K562 (cell line): ENCODE data around the gene LRRC31. TPM values are rescaled to one million over a fixed set of nuclear protein-coding genes. Genes with fewer than 3 reads are reported as not detected.
A peak's percentile ranks its signal among the peaks of the same experiment; 100 is the strongest.

Experiments
- ATAC-seq: fragments of 200-7000 bp; cut with Tn5 transposase; 3 replicates; pipeline ENCODE4 v1.9.1; 2020; ENCODE audit warnings: moderate library complexity
- BruUV-seq: library from RNA; stranded (reverse); fragments of 400-500 nt; replicated peaks from 2 replicates; lab custom pipeline; 2021; lab: Mats Ljungman, UMichigan
- CTCF ChIA-PET: fragments of 300-600 bp; formaldehyde crosslinking; extraction: SDS; loops from one replicate; lab custom pipeline; 2021; ENCODE audit warnings: low intra/inter-chr PET ratio; lab: Yijun Ruan, JAX
- POLR2A ChIA-PET: fragments of 300-600, 350-650 bp; sonication (Branson Sonifier 250); formaldehyde crosslinking; extraction: SDS; loops from one replicate; lab custom pipeline; 2021; ENCODE audit warnings: antibody characterized with exemption, inconsistent platforms; lab: Yijun Ruan, JAX
- DNase-seq, 4 experiments: peaks; one replicate each; pipeline versions ENCODE4 v3.0.0 to v3.0.0-alpha.2; 2011 to 2018; ENCODE audit warnings: low spot score in 3 of 4, mixed read lengths in 3 of 4; ENCODE audit errors: extremely low read depth in 1 of 4
- FAIRE-seq: peaks from 2 replicates; lab custom pipeline; 2011; peaks lifted over from hg19 to GRCh38; lab: Jason Lieb, UNC
- H2AFZ ChIP-seq: 2 replicates; pipeline ENCODE4 v1.6.0; 2011; ENCODE audit warnings: low read depth, low read length, control low read depth, inconsistent platforms
- H3K27ac ChIP-seq: fragments of 200-600 bp; 3 replicates; pipeline ENCODE4 v1.8.0; 2011; ENCODE audit warnings: low read depth, mild to moderate bottlenecking, control low read depth, inconsistent platforms, low read length, moderate library complexity, mixed read lengths; ENCODE audit errors: extremely low read depth
- H3K27me3 ChIP-seq, 2 experiments: fragments of 300-600 bp in 1 of 2; 2 replicates in 1 of 2; 3 replicates in 1 of 2; pipeline versions ENCODE4 v1.6.0 to v1.8.0; 2011; ENCODE audit warnings: inconsistent platforms in 2 of 2, low read length in 2 of 2, mild to moderate bottlenecking in 1 of 2, mixed read lengths in 1 of 2, moderate library complexity in 1 of 2; ENCODE audit not compliant: control insufficient read depth in 2 of 2, insufficient read depth in 2 of 2
- H3K36me3 ChIP-seq: fragments of 300-600 bp; 3 replicates; pipeline ENCODE4 v1.8.0; 2011; ENCODE audit warnings: mild to moderate bottlenecking, low read length, inconsistent platforms; ENCODE audit not compliant: control insufficient read depth, insufficient read depth
- H3K4me1 ChIP-seq, 2 experiments: fragments of 200-600 bp in 1 of 2; replicated peaks in 1 of 2; 2 replicates in 1 of 2; 3 replicates in 1 of 2; pipeline versions ENCODE4 v1.5.1 to v1.8.0; 2011; ENCODE audit warnings: inconsistent platforms in 2 of 2, low read length in 2 of 2, mild to moderate bottlenecking in 1 of 2, mixed read lengths in 1 of 2, moderate library complexity in 1 of 2; ENCODE audit not compliant: control insufficient read depth in 2 of 2, insufficient read depth in 2 of 2
- H3K4me2 ChIP-seq: 2 replicates; pipeline ENCODE4 v1.6.1; 2011; ENCODE audit warnings: low read length, control low read depth, inconsistent platforms, mixed read lengths; ENCODE audit not compliant: insufficient read depth
- H3K4me3 ChIP-seq: fragments of 200-600 bp; sonication (generic), shearing (Covaris generic); 2 replicates; pipeline ENCODE4 v1.5.1; 2016; ENCODE audit warnings: control low read depth, inconsistent platforms
- H3K79me2 ChIP-seq: fragments of 200-600 bp; 3 replicates; pipeline ENCODE4 v1.8.0; 2011; ENCODE audit warnings: low read length, inconsistent platforms; ENCODE audit not compliant: control insufficient read depth, insufficient read depth
- H3K9ac ChIP-seq, 2 experiments: 2 replicates each; pipeline versions ENCODE4 v1.6.0 to v1.6.1; 2011; ENCODE audit warnings: low read depth in 2 of 2, low read length in 2 of 2, control low read depth in 1 of 2, inconsistent platforms in 1 of 2, mild to moderate bottlenecking in 1 of 2, mixed read lengths in 1 of 2; ENCODE audit not compliant: insufficient read depth in 1 of 2
- H3K9me1 ChIP-seq: one replicate; pipeline ENCODE4 v1.6.0; 2011; ENCODE audit warnings: inconsistent platforms, mild to moderate bottlenecking, low read length, moderate library complexity; ENCODE audit not compliant: control insufficient read depth, insufficient read depth
- H3K9me3 ChIP-seq: replicated peaks from 2 replicates; pipeline ENCODE4 v1.5.1; 2011; ENCODE audit warnings: low read depth, low read length, inconsistent platforms; ENCODE audit not compliant: control insufficient read depth, insufficient read depth
- H4K20me1 ChIP-seq: replicated peaks from 2 replicates; pipeline ENCODE4 v1.6.1; 2011; ENCODE audit warnings: low read length, inconsistent platforms, mixed read lengths; ENCODE audit not compliant: control insufficient read depth, insufficient read depth
- CAMTA2 ChIP-seq: fragments of 250-450 bp; sonication (Bioruptor Pico); conservative IDR thresholded peaks from 2 replicates; pipeline ENCODE4 v1.5.1; 2022
- CCNT2 ChIP-seq: IDR thresholded peaks from 2 replicates; pipeline ENCODE4 v1.6.1; 2011; ENCODE audit warnings: borderline replicate concordance, low read depth, mild to moderate bottlenecking, moderate library complexity, mixed read lengths, low read length; ENCODE audit not compliant: insufficient read length; ENCODE audit errors: extremely low read depth
- ETV1 ChIP-seq: fragments of 450-650 bp; conservative IDR thresholded peaks from 2 replicates; pipeline ENCODE4 v1.6.1; 2016; ENCODE audit warnings: missing genetic modification characterization, control low read depth, low read depth, missing compliant biosample characterization
- HDGF ChIP-seq: fragments of 450-650 bp; IDR thresholded peaks from 2 replicates; pipeline ENCODE4 v1.6.1; 2016
- HEY1 ChIP-seq: fragments of 250-450 bp; sonication (Bioruptor Pico); IDR thresholded peaks from 2 replicates; pipeline ENCODE4 v1.5.0; 2020; ENCODE audit warnings: mild to moderate bottlenecking, moderate library complexity, borderline replicate concordance
- SMARCA4 ChIP-seq: fragments of 450-650 bp; IDR thresholded peaks from 2 replicates; pipeline ENCODE4 v1.6.1; 2016
- U2AF2 ChIP-seq: fragments of 200-400 bp; formaldehyde crosslinking; optimal IDR thresholded peaks from 2 replicates; pipeline ENCODE3; 2017; ENCODE audit warnings: low read depth, mild to moderate bottlenecking, low read length
- WGBS: fragments of 100-300 bp; shearing (Covaris generic); methylation state at CpG from one replicate; pipeline ENCODE4 v1.1.6; 2016; ENCODE audit warnings: low coverage, mixed read lengths; ENCODE audit not compliant: insufficient coverage; ENCODE audit errors: missing lambda C conversion rate; 5-methylcytosine and 5-hydroxymethylcytosine counted together
- in situ Hi-C: fragments of 300-500 bp; cut with MboI; formaldehyde crosslinking; loops from 4 replicates; pipeline ENCODE4 v1.15.0; 2018; ENCODE audit warnings: inconsistent platforms, mixed read lengths
- intact Hi-C: fragments of 100-400 bp; cut with micrococcal nuclease; formaldehyde crosslinking; loops from 2 replicates; pipeline ENCODE4 v1.14.2; 2022
- polyA plus RNA-seq, 8 experiments: library from polyadenylated mRNA; depleted of rRNA in 4 of 8; stranded (reverse) in 5 of 8; unstranded in 3 of 8; fragments of >200 nt; fragmentation: Nextera tagmentation in 2 of 8; fragmentation: Illumina TruSeq in 1 of 8; extraction: Ambion mirVana in 2 of 8; extraction: Trizol in 1 of 8; gene quantifications; 2 replicates each; pipeline versions ENCODE4 v1.2.1 to v1.2.3, GENCODE V29; 2011 to 2014; ENCODE audit warnings: inconsistent platforms in 1 of 8, missing spikeins in 1 of 8
- total RNA-seq, 7 experiments: library from RNA; depleted of rRNA in 6 of 7; stranded (reverse); fragments of >200 nt in 6 of 7; fragmentation: Illumina TruSeq in 2 of 7; extraction: Trizol in 2 of 7; gene quantifications; 2 replicates each; pipeline versions ENCODE4 v1.2.1 to v1.2.3, GENCODE V29; 2011 to 2021; ENCODE audit warnings: low replicate concordance in 1 of 7
- TF ChIP-seq, protein P1 (sequence below), 3 experiments: IDR thresholded peaks in 2 of 3; conservative IDR thresholded peaks in 1 of 3; 2 replicates each; pipeline ENCODE4 v1.5.1; 2011 to 2012; ENCODE audit warnings: low read length in 3 of 3, mild to moderate bottlenecking in 3 of 3, control low read depth in 2 of 3, improper control_type of control experiment in 1 of 3, inconsistent platforms in 1 of 3, low read depth in 1 of 3, mixed read lengths in 1 of 3, moderate library complexity in 1 of 3; ENCODE audit not compliant: insufficient read depth in 2 of 3
- TF ChIP-seq, protein P2 (sequence below): fragments of 200-800 bp; sonication (Bioruptor generic); IDR thresholded peaks from 2 replicates; pipeline ENCODE4 v1.6.1; 2016; ENCODE audit warnings: missing genetic modification characterization, missing compliant biosample characterization

The LRRC31 gene
- total and polyA plus RNA-seq, 9 of the 15 experiments (the other 6 are each of a cell fraction or from before 2014, with no cell fraction given) = not detected

GRCh38 chr3:169879845-169880575 is 10.3 kb upstream of the LRRC31 start (continued):
- TF ChIP-seq CCNT2 (no peak), HEY1 (no peak), CAMTA2 (CRISPR knock-in tag) (no peak), ETV1 (tag) (no peak), HDGF (no peak), U2AF2 (no peak)
- TF ChIP-seq, protein P1, sequence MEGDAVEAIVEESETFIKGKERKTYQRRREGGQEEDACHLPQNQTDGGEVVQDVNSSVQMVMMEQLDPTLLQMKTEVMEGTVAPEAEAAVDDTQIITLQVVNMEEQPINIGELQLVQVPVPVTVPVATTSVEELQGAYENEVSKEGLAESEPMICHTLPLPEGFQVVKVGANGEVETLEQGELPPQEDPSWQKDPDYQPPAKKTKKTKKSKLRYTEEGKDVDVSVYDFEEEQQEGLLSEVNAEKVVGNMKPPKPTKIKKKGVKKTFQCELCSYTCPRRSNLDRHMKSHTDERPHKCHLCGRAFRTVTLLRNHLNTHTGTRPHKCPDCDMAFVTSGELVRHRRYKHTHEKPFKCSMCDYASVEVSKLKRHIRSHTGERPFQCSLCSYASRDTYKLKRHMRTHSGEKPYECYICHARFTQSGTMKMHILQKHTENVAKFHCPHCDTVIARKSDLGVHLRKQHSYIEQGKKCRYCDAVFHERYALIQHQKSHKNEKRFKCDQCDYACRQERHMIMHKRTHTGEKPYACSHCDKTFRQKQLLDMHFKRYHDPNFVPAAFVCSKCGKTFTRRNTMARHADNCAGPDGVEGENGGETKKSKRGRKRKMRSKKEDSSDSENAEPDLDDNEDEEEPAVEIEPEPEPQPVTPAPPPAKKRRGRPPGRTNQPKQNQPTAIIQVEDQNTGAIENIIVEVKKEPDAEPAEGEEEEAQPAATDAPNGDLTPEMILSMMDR (IDR thresholded peaks at IDR 0.05 in 2 of 3, conservative IDR thresholded peaks at IDR 0.05 in 1 of 3; ENCODE audit: insufficient read depth in 2 of 3, low read depth in 1 of 3, low read length in 3 of 3) = no peak

DNA sequence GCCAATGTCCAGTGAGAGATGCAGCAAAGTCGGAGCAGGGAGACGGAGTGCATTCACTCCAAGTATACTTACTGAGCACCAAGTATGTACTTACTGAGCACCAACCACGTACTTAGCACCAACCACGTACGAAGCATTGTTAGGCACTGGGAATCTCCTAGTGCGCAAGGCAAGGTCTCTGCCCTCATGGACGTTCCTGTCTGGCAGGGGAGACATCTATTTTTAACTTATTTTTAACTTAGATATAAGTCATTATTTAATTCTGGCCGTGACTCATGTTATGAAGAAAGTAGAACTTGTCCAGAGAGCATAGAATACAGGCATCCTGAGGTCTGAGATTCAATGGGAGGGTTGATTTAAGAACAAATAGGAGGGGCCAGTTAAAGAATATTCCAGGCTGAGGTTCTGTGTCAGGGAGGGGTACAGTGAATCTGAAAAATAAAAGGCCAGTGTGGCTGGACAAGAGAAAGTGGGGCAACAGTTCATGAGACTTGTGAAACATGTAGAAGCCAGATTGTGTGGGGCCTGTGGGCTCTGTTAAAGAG is 9.3 kb upstream of the LRRC31 start:
- Histone ChIP-seq H3K27me3 (peaks cover 4 to 13% of the 10 kb centered on the region in 2 experiments; a peak in 2 of 5 replicates), H3K27ac (no peak overlapping the region), H3K4me3 (no peak overlapping the region), H3K9me3 (no peaks in the 10 kb centered on the region), H3K9me1 (no peaks in the 10 kb centered on the region), H3K9ac (no peak overlapping the region), H3K4me1 (no peaks in the 10 kb centered on the region; a peak in 1 of 5 replicates)
- intact Hi-C loops = no loop called here
- CTCF ChIA-PET = no interaction called here
- POLR2A ChIA-PET = interaction anchor here (0.7 kb wide), 1 partner anchor 133 kb away, joined by 3 read pairs; no protein-coding TSS in a partner anchor
- no peak for DNase-seq
- in situ Hi-C loops = no loop called here
- TF ChIP-seq SMARCA4 = no peak
- TF ChIP-seq, protein P2, sequence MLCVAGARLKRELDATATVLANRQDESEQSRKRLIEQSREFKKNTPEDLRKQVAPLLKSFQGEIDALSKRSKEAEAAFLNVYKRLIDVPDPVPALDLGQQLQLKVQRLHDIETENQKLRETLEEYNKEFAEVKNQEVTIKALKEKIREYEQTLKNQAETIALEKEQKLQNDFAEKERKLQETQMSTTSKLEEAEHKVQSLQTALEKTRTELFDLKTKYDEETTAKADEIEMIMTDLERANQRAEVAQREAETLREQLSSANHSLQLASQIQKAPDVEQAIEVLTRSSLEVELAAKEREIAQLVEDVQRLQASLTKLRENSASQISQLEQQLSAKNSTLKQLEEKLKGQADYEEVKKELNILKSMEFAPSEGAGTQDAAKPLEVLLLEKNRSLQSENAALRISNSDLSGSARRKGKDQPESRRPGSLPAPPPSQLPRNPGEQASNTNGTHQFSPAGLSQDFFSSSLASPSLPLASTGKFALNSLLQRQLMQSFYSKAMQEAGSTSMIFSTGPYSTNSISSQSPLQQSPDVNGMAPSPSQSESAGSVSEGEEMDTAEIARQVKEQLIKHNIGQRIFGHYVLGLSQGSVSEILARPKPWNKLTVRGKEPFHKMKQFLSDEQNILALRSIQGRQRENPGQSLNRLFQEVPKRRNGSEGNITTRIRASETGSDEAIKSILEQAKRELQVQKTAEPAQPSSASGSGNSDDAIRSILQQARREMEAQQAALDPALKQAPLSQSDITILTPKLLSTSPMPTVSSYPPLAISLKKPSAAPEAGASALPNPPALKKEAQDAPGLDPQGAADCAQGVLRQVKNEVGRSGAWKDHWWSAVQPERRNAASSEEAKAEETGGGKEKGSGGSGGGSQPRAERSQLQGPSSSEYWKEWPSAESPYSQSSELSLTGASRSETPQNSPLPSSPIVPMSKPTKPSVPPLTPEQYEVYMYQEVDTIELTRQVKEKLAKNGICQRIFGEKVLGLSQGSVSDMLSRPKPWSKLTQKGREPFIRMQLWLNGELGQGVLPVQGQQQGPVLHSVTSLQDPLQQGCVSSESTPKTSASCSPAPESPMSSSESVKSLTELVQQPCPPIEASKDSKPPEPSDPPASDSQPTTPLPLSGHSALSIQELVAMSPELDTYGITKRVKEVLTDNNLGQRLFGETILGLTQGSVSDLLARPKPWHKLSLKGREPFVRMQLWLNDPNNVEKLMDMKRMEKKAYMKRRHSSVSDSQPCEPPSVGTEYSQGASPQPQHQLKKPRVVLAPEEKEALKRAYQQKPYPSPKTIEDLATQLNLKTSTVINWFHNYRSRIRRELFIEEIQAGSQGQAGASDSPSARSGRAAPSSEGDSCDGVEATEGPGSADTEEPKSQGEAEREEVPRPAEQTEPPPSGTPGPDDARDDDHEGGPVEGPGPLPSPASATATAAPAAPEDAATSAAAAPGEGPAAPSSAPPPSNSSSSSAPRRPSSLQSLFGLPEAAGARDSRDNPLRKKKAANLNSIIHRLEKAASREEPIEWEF = no peak
- TF ChIP-seq, all 486 proteins: peak for 0
- Histone ChIP-seq H4K20me1 (no peaks in the 10 kb centered on the region), H3K36me3 (no peaks in the 10 kb centered on the region), H3K4me2 (no peak overlapping the region), H3K79me2 (no peaks in the 10 kb centered on the region), H2AFZ (peak overlapping the region; percentile 9; the same call in 1 of the 2 replicates)
- FAIRE-seq = no peak
- BruUV-seq = no TSS peak
- ATAC-seq = no peak
- 16% methylated on average over 8 of the region's 8 CpGs for WGBS
